A549 (cell line): ENCODE results near the gene ROR1. TPM values are rescaled to one million over a fixed set of nuclear protein-coding genes. Genes with fewer than 3 reads are reported as not detected.

ENCODE experiments used
- ATAC-seq, 2 experiments: fragments of 200-7000 bp in 1 of 2; fragments of >200 bp in 1 of 2; cut with Nextera tagmentation in 1 of 2; cut with Tn5 transposase in 1 of 2; 3 replicates each; pipeline versions ENCODE4 v1.8.0 to v1.9.1; 2018 to 2020; ENCODE audit warnings: mild to moderate bottlenecking in 1 of 2, moderate library complexity in 1 of 2
- CTCF ChIA-PET: fragments of 300-600 bp; sonication (Branson Sonifier 250); formaldehyde crosslinking; extraction: SDS; loops from one replicate; lab custom pipeline; 2021; ENCODE audit warnings: antibody characterized with exemption, inconsistent platforms; lab: Yijun Ruan, JAX
- POLR2A ChIA-PET: fragments of 350-600 bp; formaldehyde crosslinking; extraction: SDS; loops from one replicate; lab custom pipeline; 2021; ENCODE audit warnings: antibody characterized with exemption, inconsistent platforms; lab: Yijun Ruan, JAX
- DNase-seq, 2 experiments: peaks; one replicate each; pipeline versions ENCODE4 v3.0.0 to v3.0.0-alpha.2; 2011 to 2016; ENCODE audit warnings: low read depth in 1 of 2, low spot score in 1 of 2
- FAIRE-seq: peaks from 2 replicates; lab custom pipeline; 2011; peaks lifted over from hg19 to GRCh38; lab: Jason Lieb, UNC
- H3K27ac ChIP-seq, 2 experiments: fragments of >200 bp; sonication (Bioruptor Twin); formaldehyde crosslinking; 3 replicates each; pipeline ENCODE4 v1.5.1; 2016 to 2017
- H3K4me1 ChIP-seq: fragments of >200 bp; sonication (Bioruptor Twin); formaldehyde crosslinking; 3 replicates; pipeline ENCODE4 v1.6.1; 2016
- H3K4me2 ChIP-seq: fragments of >200 bp; sonication (Bioruptor Twin); formaldehyde crosslinking; 3 replicates; pipeline ENCODE4 v1.6.1; 2016
- H3K4me3 ChIP-seq: fragments of >200 bp; sonication (Bioruptor Twin); formaldehyde crosslinking; 3 replicates; pipeline ENCODE4 v1.5.1; 2016
- H3K9me3 ChIP-seq: fragments of >200 bp; sonication (Bioruptor Twin); formaldehyde crosslinking; 3 replicates; pipeline ENCODE4 v1.6.1; 2016
- BHLHE40 ChIP-seq: IDR thresholded peaks from 2 replicates; pipeline ENCODE4 v1.6.1; 2012; ENCODE audit warnings: low read depth, low read length, inconsistent platforms
- CBX2 ChIP-seq: fragments of 200-600 bp; sonication (generic); IDR thresholded peaks from 2 replicates; pipeline ENCODE4 v1.6.1; 2016; ENCODE audit warnings: low read depth, mild to moderate bottlenecking, borderline replicate concordance
- CBX8 ChIP-seq: fragments of 200-600 bp; sonication (generic); IDR thresholded peaks from 2 replicates; pipeline ENCODE4 v1.6.1; 2016
- CHD2 ChIP-seq: fragments of 150-350 bp; IDR thresholded peaks from 2 replicates; pipeline ENCODE4 v1.6.1; 2014; ENCODE audit warnings: low read length; ENCODE audit not compliant: partially characterized antibody
- EHF ChIP-seq: fragments of 250-450 bp; sonication (Bioruptor Pico); IDR thresholded peaks from 2 replicates; pipeline ENCODE4 v1.5.0; 2020; ENCODE audit warnings: mild to moderate bottlenecking
- ESRRA ChIP-seq: fragments of 150-350 bp; IDR thresholded peaks from 2 replicates; pipeline ENCODE4 v1.6.1; 2014; ENCODE audit warnings: mild to moderate bottlenecking, low read length, borderline replicate concordance
- FOSL2 ChIP-seq, 2 experiments: fragments of 450-650 bp in 1 of 2; fragments of >200 bp in 1 of 2; sonication (Bioruptor Twin) in 1 of 2; formaldehyde crosslinking; IDR thresholded peaks; 2 replicates each; pipeline versions ENCODE4 v1.5.0 to v1.6.1; 2016 to 2020; ENCODE audit warnings: mild to moderate bottlenecking in 1 of 2, moderate library complexity in 1 of 2
- FOXS1 ChIP-seq: fragments of 250-450 bp; sonication (Bioruptor Pico); IDR thresholded peaks from 2 replicates; pipeline ENCODE4 v1.5.0; 2020; ENCODE audit warnings: mild to moderate bottlenecking, moderate library complexity
- GATA3 ChIP-seq: IDR thresholded peaks from 2 replicates; pipeline ENCODE4 v1.6.1; 2012; ENCODE audit warnings: borderline replicate concordance
- HEYL ChIP-seq: fragments of 250-450 bp; sonication (Bioruptor Pico); IDR thresholded peaks from 2 replicates; pipeline ENCODE4 v1.8.0; 2021; ENCODE audit warnings: mild to moderate bottlenecking, moderate library complexity
- JUN ChIP-seq, 2 experiments: fragments of >200 bp; sonication (Bioruptor Twin); formaldehyde crosslinking; IDR thresholded peaks; 2 replicates in 1 of 2; 3 replicates in 1 of 2; pipeline ENCODE4 v1.6.1; 2016 to 2017
- JUNB ChIP-seq: fragments of >200 bp; sonication (Bioruptor Twin); formaldehyde crosslinking; IDR thresholded peaks from 2 replicates; pipeline ENCODE4 v1.6.1; 2016
- KDM1A ChIP-seq: fragments of 200-600 bp; sonication (generic); IDR thresholded peaks from 2 replicates; pipeline ENCODE4 v1.6.1; 2016; ENCODE audit warnings: low read depth, mild to moderate bottlenecking
- KDM5A ChIP-seq: fragments of 200-600 bp; sonication (generic); IDR thresholded peaks from 2 replicates; pipeline ENCODE4 v1.6.1; 2016; ENCODE audit warnings: antibody characterized with exemption, mild to moderate bottlenecking
- MAFK ChIP-seq: fragments of 450-650 bp; IDR thresholded peaks from 2 replicates; pipeline ENCODE4 v1.6.1; 2014; ENCODE audit not compliant: partially characterized antibody
- MAZ ChIP-seq: fragments of 150-350 bp; IDR thresholded peaks from 2 replicates; pipeline ENCODE4 v1.6.1; 2014; ENCODE audit warnings: antibody characterized with exemption, low read depth, low read length, borderline replicate concordance
- PHF8 ChIP-seq: fragments of 200-600 bp; sonication (generic); IDR thresholded peaks from 2 replicates; pipeline ENCODE4 v1.6.1; 2016; ENCODE audit warnings: low read depth, mild to moderate bottlenecking, antibody characterized with exemption, moderate library complexity, borderline replicate concordance
- POLR2A ChIP-seq: IDR thresholded peaks from 2 replicates; pipeline ENCODE4 v1.6.1; 2012; ENCODE audit warnings: mild to moderate bottlenecking, low read length
- SMC3 ChIP-seq: fragments of >200 bp; sonication (Bioruptor Twin); formaldehyde crosslinking; IDR thresholded peaks from 3 replicates; pipeline ENCODE4 v1.6.1; 2018; ENCODE audit warnings: inconsistent platforms
- WGBS: methylation state at CpG from one replicate; pipeline ENCODE4 v1.1.6; 2017; ENCODE audit errors: missing lambda C conversion rate; 5-methylcytosine and 5-hydroxymethylcytosine counted together
- polyA plus RNA-seq, 4 experiments: library from polyadenylated mRNA; depleted of rRNA in 3 of 4; stranded (reverse); fragments of >200 nt; fragmentation: RNase III in 1 of 4; extraction: RNeasy Plus Mini Kit Qiagen cat#74134 plus additional on column Dnase treatment in 1 of 4; gene quantifications; 2 replicates in 3 of 4; 3 replicates in 1 of 4; pipeline ENCODE4 v1.2.3, GENCODE V29; 2011 to 2017
- TF ChIP-seq, protein P1 (sequence below): IDR thresholded peaks from 2 replicates; pipeline ENCODE4 v1.6.1; 2012
- TF ChIP-seq, protein P2 (sequence below): fragments of 250-450 bp; sonication (Bioruptor Pico); IDR thresholded peaks from 2 replicates; pipeline ENCODE4 v1.5.0; 2020; ENCODE audit warnings: low read depth, mild to moderate bottlenecking, moderate library complexity

Gene ROR1
- polyA plus RNA-seq, 2 of the 4 experiments (the other 2 are of a cell fraction), result 6.5 to 19.0 TPM

GRCh38 chr1:64039390-64039926, 265.6 kb downstream of the ROR1 start:
- H3K9me3 ChIP-seq, result no peaks in the 10 kb centered on the region
- DNase-seq, result peak; percentile 38 to 67
- TF ChIP-seq MAFK (peak; percentile 71), FOXS1 (CRISPR knock-in tag) (peak; percentile 88; the same call in 1 of the 2 replicates), GATA3 (peak; percentile 49; the same call in 1 of the 2 replicates), KDM1A (no peak), CBX2 (no peak)
- TF ChIP-seq, all 56 proteins: peak for 3
- CTCF ChIA-PET, result no interaction called here
- Histone ChIP-seq H3K27ac (peak overlapping the region; percentile 44 to 62; a peak in 3 of 6 replicates), H3K4me3 (no peak overlapping the region), H3K4me1 (peaks cover 37% of the 10 kb centered on the region), H3K4me2 (peak overlapping the region; percentile 71)
- ATAC-seq, result peak; percentile 90 to 94
- no peak for FAIRE-seq
- WGBS, result 4% methylated on average over 2 of the region's 3 CpGs
- POLR2A ChIA-PET, result no interaction called here

DNA sequence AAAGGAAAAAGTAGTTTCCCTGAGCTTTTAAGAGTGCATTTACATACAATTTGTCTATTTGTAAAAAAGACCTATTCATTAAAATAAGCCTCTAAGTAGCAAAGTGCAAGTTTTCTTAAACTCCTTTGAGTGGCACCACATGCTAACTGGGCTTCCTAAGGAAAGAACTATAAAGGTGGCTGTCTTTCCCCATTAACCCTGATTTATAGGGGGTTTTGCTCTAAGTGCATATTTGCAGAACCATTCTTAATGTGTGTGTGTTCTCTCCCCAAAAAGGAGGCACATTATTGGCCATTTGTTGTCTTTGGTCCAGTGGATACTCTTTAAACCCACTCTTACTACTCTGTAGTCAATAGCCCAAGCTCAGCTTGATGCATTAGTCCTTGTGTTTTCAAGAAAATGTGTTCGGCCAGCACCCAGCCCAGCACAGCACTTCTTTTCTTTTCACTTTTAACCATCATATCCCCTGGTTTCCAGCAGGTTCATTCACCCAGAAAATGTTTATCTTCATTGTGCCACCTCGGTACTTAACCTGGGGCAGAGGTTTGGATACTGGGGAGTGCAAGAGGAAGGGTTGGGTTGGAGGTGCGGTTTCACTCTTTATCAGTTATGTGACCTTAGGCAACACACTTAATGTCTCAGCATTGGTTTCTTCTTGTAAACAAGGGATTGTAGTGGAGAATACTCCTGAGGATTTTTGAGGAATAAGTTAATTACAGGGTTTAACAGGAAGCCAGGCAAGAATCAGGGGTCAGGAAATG, 267.7 kb downstream of the ROR1 start:
- ATAC-seq (no peak), DNase-seq (no peak), FAIRE-seq (no peak)
- CTCF ChIA-PET, result no interaction called here
- Histone ChIP-seq H3K4me1 (peaks cover 37% of the 10 kb centered on the region), H3K9me3 (no peaks in the 10 kb centered on the region), H3K4me3 (no peak overlapping the region), H3K27ac (peak overlapping the region in 1 of 2 experiments; percentile 48; a peak in 1 of 6 replicates), H3K4me2 (no peak overlapping the region)
- POLR2A ChIA-PET, result no interaction called here
- TF ChIP-seq POLR2A, result no peak
- no peak for TF ChIP-seq ESRRA
- TF ChIP-seq MAZ, result no peak
- TF ChIP-seq, protein P1, sequence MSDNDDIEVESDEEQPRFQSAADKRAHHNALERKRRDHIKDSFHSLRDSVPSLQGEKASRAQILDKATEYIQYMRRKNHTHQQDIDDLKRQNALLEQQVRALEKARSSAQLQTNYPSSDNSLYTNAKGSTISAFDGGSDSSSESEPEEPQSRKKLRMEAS, result no peak
- no peak for TF ChIP-seq CHD2
- no peak for TF ChIP-seq BHLHE40
- TF ChIP-seq KDM5A, result no peak
- no peak for TF ChIP-seq SMC3
- no peak for TF ChIP-seq JUNB
- TF ChIP-seq JUN (IDR thresholded peaks at IDR 0.05), result no peak
- no peak for TF ChIP-seq MAFK
- TF ChIP-seq PHF8, result no peak
- no peak for TF ChIP-seq HEYL (CRISPR knock-in tag)
- TF ChIP-seq FOSL2 (IDR thresholded peaks at IDR 0.05), result no peak
- TF ChIP-seq FOSL2 (CRISPR knock-in tag; IDR thresholded peaks at IDR 0.05), result no peak
- TF ChIP-seq EHF (CRISPR knock-in tag), result no peak
- WGBS, result 98% methylated on average over 3 of the region's 3 CpGs

DNA sequence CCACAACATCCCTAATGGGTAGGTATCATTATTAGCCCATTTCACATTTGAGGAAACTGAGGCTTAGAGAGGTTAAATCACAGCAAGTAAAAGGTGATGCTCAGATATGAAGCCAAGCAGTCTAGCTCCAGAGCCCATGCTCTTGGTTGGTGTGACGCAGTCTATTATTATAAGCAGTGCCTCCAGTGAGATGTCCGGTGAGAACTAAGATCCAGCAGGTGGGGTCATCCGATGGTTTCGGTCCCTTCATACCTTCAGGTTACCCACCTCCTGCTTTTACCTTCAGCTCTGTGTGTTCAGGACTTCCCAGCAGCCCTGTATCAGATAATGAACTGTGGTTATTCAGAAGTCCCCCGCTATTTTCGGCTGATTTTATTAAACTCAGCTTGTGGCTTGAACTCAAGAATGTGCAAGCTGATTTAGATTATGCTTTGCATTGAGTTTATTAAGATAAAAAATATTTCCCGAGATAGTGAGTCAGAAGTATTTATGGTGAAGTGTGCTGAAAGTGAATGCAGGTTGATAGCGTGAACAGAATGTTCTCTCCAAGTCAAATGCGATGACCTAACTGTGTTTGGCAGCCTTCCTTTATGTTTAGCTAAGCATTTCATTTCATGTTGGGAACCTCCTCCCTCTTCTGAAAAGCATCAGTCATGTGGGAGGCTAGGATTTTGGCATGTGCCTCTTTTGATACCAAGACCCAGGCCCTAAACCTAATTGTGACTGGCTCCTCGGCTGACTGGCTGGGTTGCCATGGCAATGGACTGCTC, 268.7 kb downstream of the ROR1 start:
- peak overlapping the region in 1 of 2 experiments; percentile 48; a peak in 1 of 6 replicates for H3K27ac ChIP-seq
- no peak for DNase-seq
- peaks cover 37% of the 10 kb centered on the region for H3K4me1 ChIP-seq
- WGBS, result 83% methylated on average over 10 of the region's 10 CpGs
- peak; percentile 38 for TF ChIP-seq MAFK
- no peak for TF ChIP-seq CBX8
- H3K4me2 ChIP-seq, result no peak overlapping the region; the same call in 2 of the 3 replicates
- H3K4me3 ChIP-seq, result no peak overlapping the region
- POLR2A ChIA-PET, result no interaction called here
- no peaks in the 10 kb centered on the region for H3K9me3 ChIP-seq
- no peak for FAIRE-seq
- ATAC-seq, result no peak
- CTCF ChIA-PET, result no interaction called here

DNA sequence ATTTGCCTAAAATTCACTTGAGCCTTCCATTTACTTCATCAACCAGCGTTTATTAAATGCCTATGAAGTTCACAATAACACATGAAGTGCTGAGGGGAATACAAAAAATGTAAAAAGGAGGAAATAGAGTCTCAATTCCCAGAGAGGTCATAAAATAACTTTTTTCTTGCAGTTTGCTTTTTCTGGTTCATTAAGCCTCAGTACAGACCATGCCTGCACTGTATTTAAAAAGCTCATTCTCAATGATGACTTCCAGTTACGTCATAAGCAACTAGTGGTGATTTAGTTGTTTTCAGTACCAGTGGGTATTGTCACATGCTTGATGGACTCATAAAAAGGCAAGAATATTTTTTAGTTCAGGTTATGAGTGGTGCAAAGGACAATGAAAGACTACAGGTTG, 269.5 kb downstream of the ROR1 start:
- TF ChIP-seq, protein P2, sequence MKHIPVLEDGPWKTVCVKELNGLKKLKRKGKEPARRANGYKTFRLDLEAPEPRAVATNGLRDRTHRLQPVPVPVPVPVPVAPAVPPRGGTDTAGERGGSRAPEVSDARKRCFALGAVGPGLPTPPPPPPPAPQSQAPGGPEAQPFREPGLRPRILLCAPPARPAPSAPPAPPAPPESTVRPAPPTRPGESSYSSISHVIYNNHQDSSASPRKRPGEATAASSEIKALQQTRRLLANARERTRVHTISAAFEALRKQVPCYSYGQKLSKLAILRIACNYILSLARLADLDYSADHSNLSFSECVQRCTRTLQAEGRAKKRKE, result no peak
- Histone ChIP-seq H3K27ac (peak overlapping the region in 1 of 2 experiments; percentile 41; a peak in 1 of 6 replicates), H3K9me3 (no peaks in the 10 kb centered on the region), H3K4me2 (no peak overlapping the region), H3K4me3 (no peak overlapping the region), H3K4me1 (peaks cover 33% of the 10 kb centered on the region)
- CTCF ChIA-PET, result no interaction called here
- no peak for ATAC-seq
- no peak for DNase-seq
- POLR2A ChIA-PET, result no interaction called here
- FAIRE-seq, result no peak
- 75% methylated on average over 2 of the region's 2 CpGs for WGBS
